ENCODE measurements around the gene CYB5B.
A peak's percentile ranks its signal among the peaks of the same experiment; 100 is the strongest.
"Not testable (repeated sequence)": the region's sequence is repeated elsewhere in the genome, so short reads cannot be mapped to it uniquely, and the experiment has no call there.

Gene CYB5B

GRCh38 chr16:69410219-69410990, 14.0 kb upstream of the CYB5B start:
- peak; percentile 62 for DNase-seq

DNA sequence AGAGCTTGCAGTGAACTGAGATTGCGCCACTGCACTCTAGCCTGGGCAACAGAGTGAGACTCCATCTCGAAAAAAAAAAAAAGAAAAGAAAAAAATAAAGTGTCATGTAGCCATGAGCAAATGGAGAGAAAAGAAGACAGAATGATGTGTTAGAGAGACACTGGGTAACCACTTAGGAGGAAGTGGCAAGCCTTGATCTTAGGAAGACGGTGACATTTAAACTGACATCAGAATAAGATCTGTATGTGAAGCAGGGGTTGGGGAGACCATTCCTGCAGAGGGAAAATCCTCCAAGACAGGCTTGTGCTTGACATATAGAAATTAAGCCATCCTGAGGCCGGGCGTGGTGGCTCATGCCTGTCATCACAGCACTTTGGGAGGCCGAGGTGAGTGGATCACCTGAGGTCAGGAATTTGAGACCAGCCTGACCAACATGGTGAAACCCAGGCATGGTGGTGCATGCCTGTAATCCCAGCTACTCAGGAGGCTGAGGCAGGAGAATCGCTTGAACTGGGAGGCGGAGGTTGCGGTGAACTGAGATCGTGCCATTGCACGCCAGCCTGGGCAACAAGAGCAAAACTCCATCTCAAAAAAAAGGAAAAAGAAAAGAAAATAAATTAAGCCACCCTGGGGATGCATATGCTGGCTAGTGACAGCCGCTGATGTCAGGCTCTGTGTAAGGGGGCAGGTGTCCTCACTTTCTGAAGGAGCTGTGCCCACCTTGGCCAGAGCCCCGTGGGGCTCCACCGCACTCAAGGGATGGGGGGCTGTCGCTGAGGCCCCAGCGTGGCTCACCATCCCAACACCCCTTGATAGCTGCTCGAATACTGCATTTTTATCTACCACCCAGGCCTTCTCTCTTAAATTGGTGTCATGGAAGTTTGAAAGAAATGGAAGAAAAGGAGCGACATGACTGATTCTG, 13.1 kb upstream of the CYB5B start:
- DNase-seq, result no peak

- no peak for DNase-seq
These were observed 12.1 kb upstream of the CYB5B start for GRCh38 chr16:69412287-69412686.

DNA sequence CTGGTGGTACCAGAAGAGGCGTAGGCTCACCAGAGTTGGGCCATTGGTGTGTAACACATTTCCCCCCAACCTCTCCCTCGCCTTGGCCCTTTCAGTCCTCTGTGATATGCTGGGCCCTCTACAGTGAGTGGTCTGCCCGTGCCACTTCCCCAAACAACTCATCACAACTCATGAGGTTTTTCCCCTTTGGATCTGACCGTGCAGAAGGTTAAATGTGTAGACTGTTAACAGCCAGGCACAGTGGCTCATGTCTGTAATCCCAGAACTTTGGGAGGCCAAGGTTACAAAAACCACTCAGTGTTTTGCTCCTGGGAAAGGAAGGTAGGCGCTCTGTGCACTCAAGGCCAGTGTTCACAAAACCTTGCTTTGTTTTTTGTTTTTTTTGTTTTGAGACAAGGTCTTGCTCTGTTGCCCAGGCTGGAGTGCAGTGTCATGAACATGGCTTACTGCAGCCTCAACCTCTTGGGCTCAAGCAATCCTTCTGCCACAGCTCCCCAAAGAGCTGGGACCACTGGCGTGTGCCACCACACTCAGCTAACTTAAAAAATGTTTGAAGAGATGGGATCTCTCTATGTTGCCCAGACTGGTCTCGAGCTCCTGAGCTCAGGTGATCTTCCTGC, 11.3 kb upstream of the CYB5B start:
- DNase-seq, result no peak

DNA sequence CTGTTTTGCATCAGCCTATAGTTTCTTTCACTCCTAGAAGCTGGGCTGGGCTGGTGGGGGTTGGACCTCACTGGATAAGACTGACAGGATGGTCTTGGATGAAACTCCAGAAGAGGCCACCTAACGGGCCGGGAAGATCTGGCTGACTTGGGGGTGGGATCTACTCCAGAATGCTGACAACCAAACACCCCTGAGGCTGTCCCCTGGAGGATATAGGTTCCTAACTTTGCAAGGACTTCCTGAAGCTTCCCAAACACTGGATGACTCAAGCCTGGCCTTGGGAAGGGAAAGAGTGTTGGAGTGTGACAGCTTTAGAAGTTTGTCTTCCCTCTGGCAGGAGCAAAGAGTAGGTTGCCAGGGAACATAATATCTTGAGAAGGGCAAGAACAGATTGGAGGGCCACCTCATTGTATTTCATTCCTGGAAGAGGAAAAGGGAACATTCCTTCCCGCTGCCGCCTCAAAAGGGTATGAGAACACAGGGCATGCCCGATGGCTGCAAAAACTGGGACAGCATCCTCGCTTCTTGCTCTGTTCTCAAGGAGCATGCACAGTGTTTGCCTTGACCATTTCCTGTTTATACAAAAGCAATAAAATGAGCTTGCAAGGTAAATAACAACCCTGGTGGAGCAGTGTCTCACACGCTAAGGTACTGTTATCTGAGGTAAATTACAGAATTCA, 6.8 kb upstream of the CYB5B start:
- peak; percentile 30 for DNase-seq

DNA sequence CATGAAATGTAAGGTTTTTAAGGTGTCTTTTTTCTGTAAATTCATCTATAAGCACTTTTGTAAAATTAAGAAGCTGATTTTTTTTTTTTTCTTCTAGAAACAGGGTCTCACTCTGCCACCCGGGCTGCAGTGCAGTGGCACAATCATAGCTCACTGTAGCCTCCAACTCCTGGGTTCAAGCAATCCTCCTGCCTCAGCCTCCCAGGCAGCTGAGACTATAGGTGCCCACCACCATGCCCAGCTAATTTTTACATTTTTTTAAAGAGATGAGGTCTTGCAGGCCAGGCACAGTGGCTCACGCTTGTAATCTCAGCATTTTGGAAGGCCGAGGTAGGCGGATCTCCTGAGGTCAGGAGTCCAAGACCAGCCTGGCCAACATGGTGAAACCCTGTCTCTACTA, 4.5 kb upstream of the CYB5B start:
- DNase-seq, result no peak

GRCh38 chr16:69423189-69423588, 1.2 kb upstream of the CYB5B start:
- DNase-seq, result no peak

DNA sequence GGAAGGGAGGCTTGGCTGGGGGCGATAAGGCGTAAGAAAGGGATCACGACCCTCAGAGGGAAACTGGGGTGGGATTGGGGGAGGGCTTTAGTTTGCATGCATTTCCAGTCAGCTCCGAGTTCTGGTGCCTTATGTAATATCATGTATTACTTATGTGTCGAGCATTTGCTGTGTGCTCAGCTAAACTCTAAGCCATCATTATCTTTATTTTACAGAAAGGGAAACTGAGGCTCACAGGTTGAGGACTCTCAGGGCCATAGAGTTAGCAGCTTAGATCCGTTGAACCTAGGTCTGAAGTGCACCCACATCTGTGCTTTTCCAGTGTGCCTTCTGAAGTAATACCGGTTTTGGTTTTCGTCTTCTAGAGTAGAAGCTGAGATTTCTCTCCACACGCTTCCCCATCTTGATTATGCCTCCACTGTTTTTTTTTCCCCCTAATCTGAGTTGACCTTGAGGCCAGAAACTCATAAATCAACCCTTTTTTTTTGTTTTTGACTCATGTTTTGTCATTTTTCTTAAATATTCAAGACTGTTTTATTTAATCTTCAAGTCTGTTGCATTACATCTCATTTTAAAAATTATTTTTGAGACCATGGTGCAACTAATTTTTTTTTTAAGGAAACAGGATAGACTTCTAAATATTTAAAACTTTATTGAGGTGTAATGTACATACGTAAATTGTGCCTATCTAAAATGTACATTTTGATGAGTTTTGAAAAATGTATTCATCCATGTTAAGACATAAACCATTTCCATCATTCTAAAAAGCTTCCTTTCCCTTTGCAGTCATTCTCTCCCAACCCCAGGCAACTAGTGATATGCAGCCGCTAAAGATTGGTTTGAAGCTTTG, 741 bp downstream of the CYB5B start:
- no peak for DNase-seq

GRCh38 chr16:69428652-69429051, 4.2 kb downstream of the CYB5B start:
- DNase-seq, result no peak

DNA sequence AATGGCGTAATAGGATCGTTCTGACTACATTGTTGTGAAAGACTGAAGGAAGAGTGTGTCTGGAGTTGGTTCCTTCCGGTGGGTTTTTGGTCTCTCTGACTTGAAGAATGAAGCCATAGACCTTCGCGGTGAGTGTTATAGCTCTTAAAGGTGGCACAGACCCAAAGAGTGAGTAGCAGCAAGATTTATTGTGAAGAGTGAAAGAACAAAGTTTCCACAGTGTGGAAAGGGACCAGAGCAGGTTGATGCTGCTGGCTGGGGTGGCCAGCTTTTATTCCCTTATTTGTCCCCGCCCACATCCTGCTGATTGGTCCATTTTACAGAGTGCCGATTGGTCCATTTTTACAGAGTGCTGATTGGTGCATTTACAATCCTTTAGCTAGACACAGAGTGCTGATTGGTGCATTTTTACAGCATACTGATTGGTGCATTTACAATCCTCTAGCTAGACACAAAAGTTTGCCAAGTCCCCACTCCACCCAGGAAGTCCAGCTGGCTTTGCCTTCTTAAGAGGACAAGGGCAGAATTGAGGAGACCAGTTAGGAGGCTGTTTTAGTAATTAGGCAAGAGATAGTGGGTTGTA, 4.7 kb downstream of the CYB5B start:
- not testable (repeated sequence) for DNase-seq

GRCh38 chr16:69431948-69432468, 7.6 kb downstream of the CYB5B start:
- no peak for DNase-seq

GRCh38 chr16:69434066-69434465, 9.6 kb downstream of the CYB5B start:
- no peak for DNase-seq

DNA sequence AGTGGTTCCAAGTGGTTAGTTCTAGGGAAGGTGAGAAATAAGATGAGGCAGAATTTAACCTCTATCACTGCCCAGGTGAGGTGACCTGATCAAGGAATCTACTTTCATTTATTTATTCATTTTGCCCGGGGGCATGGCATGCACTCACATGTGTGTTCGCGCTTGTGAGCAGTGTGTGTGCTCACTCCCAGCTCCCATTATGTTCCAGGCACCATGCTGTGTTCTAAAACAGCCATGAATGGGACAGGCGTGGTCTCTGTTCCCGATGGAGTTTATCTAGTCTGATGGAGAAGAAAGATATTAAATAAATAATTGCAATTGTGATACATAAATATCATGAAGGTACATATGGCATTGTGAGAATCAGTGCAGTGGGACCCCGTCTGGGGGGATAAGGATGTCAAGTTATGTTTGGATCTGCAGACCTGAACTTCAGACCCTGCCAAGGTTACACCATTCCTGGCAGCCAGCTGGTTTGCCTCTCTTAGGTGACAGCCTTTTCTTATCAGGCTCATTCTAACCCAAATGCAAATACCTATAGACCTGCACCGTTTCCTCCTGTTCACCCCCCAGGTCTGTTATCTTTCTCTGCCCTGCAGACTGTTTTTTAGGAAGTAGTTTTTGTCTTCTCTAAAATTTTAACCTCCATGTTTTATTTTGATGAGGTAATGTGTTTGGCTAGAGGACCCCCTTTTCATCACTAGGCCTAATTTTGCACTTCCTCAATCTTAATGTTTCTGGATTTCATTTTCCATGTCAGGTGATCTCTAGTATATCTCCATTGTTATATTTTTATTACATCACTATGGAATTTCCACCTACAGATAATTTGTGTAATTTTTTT, 11.8 kb downstream of the CYB5B start:
- no peak for DNase-seq

DNA sequence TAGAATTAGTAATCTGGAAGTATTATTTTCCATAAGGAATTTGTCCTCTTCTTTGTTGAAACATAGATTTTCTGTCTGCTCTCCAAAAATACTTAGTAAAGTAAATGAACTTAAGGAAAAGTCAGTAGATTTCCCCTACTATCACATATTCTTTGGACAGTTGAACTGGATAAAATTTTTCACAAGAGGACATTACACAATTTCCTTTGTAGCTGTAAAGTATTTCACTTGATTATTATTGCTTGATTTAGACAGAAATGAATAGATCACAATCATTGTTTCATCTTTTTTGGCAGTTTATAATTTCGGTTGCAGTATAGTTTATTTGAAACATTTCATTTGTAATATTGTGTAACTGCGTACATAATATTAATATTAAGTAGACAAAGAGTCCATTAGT, 12.5 kb downstream of the CYB5B start:
- no peak for DNase-seq

DNA sequence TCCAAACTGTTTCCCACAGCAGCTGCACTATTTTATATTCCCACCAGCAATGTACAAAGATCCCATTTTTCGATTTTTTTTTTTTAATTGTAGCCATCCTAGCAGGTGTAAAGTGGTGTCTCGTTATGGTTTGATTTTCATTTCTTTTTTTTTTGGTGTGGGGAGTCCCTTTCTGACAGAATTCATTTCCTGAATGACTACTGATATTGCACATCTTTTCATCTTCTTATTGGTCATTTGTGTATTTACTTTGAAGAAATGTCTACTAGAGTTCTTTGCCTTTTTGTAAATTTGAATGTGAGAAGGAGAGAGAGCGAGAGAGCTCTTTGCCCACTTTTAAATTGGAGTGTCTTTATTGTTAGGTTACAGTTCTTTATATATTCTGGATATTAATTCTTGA, 14.0 kb downstream of the CYB5B start:
- no peak for DNase-seq

DNA sequence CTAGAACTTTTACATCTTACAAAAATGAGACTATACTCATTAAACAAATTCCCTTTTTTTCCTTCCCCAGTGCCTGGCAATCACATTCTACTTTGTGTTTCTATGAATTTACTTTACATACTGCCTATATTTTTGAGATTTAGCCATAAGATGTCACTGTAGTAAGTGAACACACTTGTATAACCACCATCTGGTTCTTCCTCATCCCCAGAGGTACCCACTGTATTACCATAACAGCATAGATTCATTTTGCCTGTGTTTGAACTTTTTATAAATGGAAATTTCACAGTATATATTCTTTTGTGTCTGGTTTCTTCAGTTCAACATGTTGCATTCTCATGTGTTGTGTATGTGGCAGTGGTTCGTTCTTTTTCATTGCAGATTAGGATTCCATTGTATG, 15.8 kb downstream of the CYB5B start:
- no peak for DNase-seq

DNA sequence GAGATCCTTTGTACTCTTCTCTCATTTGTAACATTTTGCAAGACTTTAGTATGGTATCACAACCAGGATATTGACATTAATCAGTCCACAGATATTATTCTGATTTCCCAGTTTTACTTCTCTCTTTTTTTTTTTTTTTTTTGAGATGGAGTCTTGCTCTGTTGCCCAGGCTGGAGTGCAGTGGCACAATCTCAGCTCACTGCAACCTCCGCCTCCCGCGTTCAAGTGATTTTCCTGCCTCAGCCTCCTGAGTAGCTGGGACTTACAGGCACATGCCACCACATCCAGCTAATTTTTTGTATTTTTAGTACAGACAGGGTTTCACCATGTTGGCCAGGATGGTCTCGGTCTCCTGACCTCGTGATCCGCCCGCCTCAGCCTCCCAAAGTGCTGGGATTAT, 16.6 kb downstream of the CYB5B start:
- not testable (repeated sequence) for DNase-seq

DNA sequence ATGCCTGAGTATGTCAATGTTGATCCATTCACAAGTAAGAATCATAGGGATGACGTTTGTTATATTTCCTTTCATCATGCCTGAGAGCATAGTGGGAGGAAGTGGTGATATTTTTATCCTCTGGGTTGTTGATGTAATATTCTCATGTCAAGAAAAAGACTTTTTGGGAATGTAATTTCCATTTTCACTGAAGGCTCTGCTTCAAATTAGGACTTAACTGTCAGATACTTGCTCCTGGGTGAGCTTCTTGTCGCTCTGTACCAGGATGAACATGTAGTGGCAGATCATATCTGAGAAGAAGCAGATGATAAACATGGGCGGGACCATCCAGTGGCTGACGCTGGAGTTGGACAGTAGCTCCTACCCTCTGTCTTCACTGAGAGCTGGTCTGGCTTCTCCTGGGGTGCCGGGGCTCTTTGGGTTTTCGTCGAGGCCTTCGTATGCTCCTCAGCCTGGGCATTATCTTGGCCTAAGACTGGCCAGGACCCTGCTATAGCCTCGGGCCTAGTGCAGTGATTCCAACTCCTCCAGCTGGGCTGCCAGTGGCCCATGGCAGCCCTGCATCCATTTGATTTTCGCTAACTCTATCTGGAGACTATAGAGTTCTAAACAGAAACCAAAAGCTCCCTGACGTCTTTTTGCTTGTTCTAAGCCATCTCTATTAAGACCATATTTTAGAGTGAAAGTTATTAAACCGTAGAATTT, 19.7 kb downstream of the CYB5B start:
- no peak for DNase-seq

GRCh38 chr16:69444873-69445517, 20.6 kb downstream of the CYB5B start:
- DNase-seq, result no peak

Data from kidney glomerular epithelial cell (primary cell).